Heart left ventricle (tissue), 13 donors: ENCODE measurements around the gene DUSP10.

Source experiments
- POLR2A ChIP-seq, 2 donors: fragments of 450-650 bp; IDR thresholded peaks; one replicate each; pipeline ENCODE4 v1.6.1; 2017; ENCODE audit warnings: antibody characterized with exemption in 2 of 2, mild to moderate bottlenecking in 2 of 2, moderate library complexity in 2 of 2
- TF ChIP-seq, protein P1 (sequence below), 12 donors: fragments of 200-600 bp; sonication (generic) in 4 of 12; IDR thresholded peaks; one replicate each; pipeline versions ENCODE4 v1.5.0 to v1.8.0; 2018 to 2022; ENCODE audit warnings: antibody characterized with exemption in 12 of 12, mild to moderate bottlenecking in 5 of 12
- donor health status: ischemic (EF 13 %, LVEDD 7.1; RV severe dilation, severe dysfunction).
- donor health status: DM: no; HTN: yes; CAD: no.
- donor health status: DM: no; HTN: no; CAD: no.
- donor health status: ischemic (EF 25% LVEDD 6.9; RV normal size, moderate dysfunction).
- donor health status: ischemic (EF 25% LVEDD 5.7; RV mildly dilated, moderate dysfunction).
- donor health status: ischemic (EF 35%, LVEDD 5.7; RV mildly dilated, moderate dysfunction).
- donor health status: nonischemic (EF 11% LVEDD 7.7; RV severe dilation, severe dysfunction).
- donor health status: DM: yes; HTN: yes; CAD: no.
- donor health status: PGD.
- donor health status: ischemic (EF 29% LVEDD 5.4; RV normal size, mild dysfunction).
- donor health status: nonischemic (EF 23%, LVEDD 6.1; RV moderate dilation, normal function).

GRCh38 chr1:221732052-221732451, 9.8 kb downstream of the DUSP10 start:
- TF ChIP-seq, protein P1, sequence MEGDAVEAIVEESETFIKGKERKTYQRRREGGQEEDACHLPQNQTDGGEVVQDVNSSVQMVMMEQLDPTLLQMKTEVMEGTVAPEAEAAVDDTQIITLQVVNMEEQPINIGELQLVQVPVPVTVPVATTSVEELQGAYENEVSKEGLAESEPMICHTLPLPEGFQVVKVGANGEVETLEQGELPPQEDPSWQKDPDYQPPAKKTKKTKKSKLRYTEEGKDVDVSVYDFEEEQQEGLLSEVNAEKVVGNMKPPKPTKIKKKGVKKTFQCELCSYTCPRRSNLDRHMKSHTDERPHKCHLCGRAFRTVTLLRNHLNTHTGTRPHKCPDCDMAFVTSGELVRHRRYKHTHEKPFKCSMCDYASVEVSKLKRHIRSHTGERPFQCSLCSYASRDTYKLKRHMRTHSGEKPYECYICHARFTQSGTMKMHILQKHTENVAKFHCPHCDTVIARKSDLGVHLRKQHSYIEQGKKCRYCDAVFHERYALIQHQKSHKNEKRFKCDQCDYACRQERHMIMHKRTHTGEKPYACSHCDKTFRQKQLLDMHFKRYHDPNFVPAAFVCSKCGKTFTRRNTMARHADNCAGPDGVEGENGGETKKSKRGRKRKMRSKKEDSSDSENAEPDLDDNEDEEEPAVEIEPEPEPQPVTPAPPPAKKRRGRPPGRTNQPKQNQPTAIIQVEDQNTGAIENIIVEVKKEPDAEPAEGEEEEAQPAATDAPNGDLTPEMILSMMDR (IDR thresholded peaks at IDR 0.05) = no peak
- no peak for TF ChIP-seq POLR2A (IDR thresholded peaks at IDR 0.05)
